Neural crest cell (in vitro differentiated cells): Measurements from ENCODE around the gene METAP2. TPM values are rescaled to one million over a fixed set of nuclear protein-coding genes. Genes with fewer than 3 reads are reported as not detected.

Experiments
- DNase-seq: peaks from one replicate; pipeline ENCODE4 v3.0.0; 2021; ENCODE audit warnings: low read depth, mixed read lengths, low spot score
- H3K27ac Mint-ChIP-seq: one replicate; pipeline ENCODE4 v1.8.0; 2021; ENCODE audit warnings: mild to moderate bottlenecking, mixed read lengths; ENCODE audit not compliant: unreplicated experiment
- H3K27me3 Mint-ChIP-seq: 2 replicates; pipeline ENCODE4 v1.8.0; 2021; ENCODE audit warnings: low read depth, mild to moderate bottlenecking, mixed read lengths
- H3K36me3 Mint-ChIP-seq: 2 replicates; pipeline ENCODE4 v1.8.0; 2021; ENCODE audit warnings: low read depth, mild to moderate bottlenecking, mixed read lengths
- H3K4me1 Mint-ChIP-seq: 2 replicates; pipeline ENCODE4 v1.8.0; 2021; ENCODE audit warnings: mixed read lengths
- H3K4me3 Mint-ChIP-seq: one replicate; pipeline ENCODE4 v1.8.0; 2021; ENCODE audit warnings: mild to moderate bottlenecking, mixed read lengths
- H3K9me3 Mint-ChIP-seq: 2 replicates; pipeline ENCODE4 v1.8.0; 2021; ENCODE audit warnings: mixed read lengths
- total RNA-seq: library from RNA; stranded (reverse); gene quantifications from 2 replicates; pipeline ENCODE4 v1.2.1, GENCODE V29; 2021
- TF ChIP-seq, protein P1 (sequence below): fragments of 200-600 bp; sonication (generic); conservative IDR thresholded peaks from 2 replicates; pipeline ENCODE4 v1.5.0; 2021; ENCODE audit warnings: antibody characterized with exemption, mild to moderate bottlenecking

The METAP2 gene
- total RNA-seq, 1 donor from 2014 or later, result 99.6 TPM

DNA sequence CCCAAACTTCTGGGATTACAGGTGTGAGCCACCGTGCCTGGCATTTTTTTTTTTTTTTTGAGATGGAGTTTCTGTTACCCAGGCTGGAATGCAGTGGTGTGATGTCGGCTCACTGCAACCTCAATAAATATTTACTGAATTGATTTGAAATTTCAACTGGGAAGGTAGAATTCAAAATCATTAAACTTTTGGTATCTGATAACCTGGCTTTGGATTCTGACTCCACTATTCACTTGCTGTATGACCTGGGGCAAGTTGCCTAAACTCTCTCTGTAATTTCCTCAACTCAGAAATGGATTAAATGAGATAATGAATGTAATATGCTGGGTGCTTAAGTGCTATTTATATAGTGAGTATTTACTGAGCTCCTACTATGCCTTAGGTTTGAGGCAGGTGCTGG, 8.7 kb upstream of the METAP2 start:
- no peaks in the 10 kb centered on the region for H3K9me3 Mint-ChIP-seq
- H3K27me3 Mint-ChIP-seq, result peaks cover 4% of the 10 kb centered on the region
- H3K4me1 Mint-ChIP-seq, result no peaks in the 10 kb centered on the region
- no peak overlapping the region for H3K4me3 Mint-ChIP-seq
- no peak overlapping the region for H3K27ac Mint-ChIP-seq
- no peaks in the 10 kb centered on the region for H3K36me3 Mint-ChIP-seq
- DNase-seq, result no peak
- TF ChIP-seq, protein P1, sequence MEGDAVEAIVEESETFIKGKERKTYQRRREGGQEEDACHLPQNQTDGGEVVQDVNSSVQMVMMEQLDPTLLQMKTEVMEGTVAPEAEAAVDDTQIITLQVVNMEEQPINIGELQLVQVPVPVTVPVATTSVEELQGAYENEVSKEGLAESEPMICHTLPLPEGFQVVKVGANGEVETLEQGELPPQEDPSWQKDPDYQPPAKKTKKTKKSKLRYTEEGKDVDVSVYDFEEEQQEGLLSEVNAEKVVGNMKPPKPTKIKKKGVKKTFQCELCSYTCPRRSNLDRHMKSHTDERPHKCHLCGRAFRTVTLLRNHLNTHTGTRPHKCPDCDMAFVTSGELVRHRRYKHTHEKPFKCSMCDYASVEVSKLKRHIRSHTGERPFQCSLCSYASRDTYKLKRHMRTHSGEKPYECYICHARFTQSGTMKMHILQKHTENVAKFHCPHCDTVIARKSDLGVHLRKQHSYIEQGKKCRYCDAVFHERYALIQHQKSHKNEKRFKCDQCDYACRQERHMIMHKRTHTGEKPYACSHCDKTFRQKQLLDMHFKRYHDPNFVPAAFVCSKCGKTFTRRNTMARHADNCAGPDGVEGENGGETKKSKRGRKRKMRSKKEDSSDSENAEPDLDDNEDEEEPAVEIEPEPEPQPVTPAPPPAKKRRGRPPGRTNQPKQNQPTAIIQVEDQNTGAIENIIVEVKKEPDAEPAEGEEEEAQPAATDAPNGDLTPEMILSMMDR, result no peak

DNA sequence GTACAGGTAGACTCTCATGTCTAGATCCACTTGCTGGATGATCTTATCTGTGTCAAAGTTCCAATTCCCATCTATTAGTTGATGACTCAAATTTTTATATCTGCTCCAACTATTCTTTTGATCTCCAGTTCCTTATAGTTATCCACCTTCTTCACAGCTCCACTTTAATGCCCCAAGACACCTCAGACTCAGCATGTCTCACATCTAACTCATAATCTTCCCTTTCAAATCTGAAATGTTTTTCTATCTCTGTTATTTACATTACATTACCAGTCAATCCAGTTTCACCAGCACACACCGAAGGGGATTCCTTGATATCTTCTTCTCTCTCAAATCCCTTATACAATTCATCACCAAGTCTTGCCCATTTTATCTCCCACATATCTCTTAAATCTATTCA, 3.7 kb upstream of the METAP2 start:
- DNase-seq, result no peak
- Mint-ChIP-seq H3K36me3 (no peaks in the 10 kb centered on the region), H3K27me3 (peaks cover 10% of the 10 kb centered on the region), H3K4me1 (peaks cover 14% of the 10 kb centered on the region), H3K4me3 (peak overlapping the region; percentile 1), H3K9me3 (no peaks in the 10 kb centered on the region), H3K27ac (no peak overlapping the region)
- TF ChIP-seq, protein P1, result no peak

DNA sequence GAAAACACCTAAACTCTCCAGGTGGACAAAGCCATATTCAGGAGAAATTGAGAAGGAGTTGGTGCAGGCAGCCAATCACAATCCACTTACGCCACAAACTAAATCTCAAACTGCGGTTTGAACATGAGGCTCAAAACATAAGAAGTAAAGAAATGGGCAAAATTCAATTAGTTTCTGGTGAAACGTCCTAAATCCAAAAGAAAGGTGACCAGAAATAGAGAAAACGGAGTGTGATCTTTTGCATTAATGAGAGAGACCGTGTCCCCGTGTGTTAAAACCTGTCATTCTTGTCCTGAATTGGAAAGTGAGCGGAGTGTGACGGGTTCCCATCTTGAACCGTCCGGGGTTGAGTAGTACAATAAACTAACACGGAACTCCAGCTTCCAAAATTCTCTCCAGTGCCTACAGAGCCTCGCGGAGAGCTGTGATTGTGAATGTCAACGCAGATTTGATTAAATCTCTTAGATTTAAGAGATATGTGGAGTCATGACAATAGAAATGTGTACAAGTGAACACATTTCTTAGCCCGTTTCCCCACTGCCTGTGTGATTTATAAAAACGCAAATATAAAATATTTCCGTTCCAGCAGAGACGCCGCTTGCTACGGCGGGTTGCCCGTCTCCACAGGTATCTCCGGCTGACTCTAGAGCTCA, 595 bp upstream of the METAP2 start:
- Mint-ChIP-seq H3K27me3 (peaks cover 8% of the 10 kb centered on the region), H3K4me3 (peak overlapping the region; percentile 98), H3K4me1 (peaks cover 22% of the 10 kb centered on the region), H3K27ac (peak overlapping the region; percentile 100), H3K9me3 (no peaks in the 10 kb centered on the region), H3K36me3 (peaks cover 7% of the 10 kb centered on the region)
- TF ChIP-seq, protein P1, result no peak
- DNase-seq, result no peak

DNA sequence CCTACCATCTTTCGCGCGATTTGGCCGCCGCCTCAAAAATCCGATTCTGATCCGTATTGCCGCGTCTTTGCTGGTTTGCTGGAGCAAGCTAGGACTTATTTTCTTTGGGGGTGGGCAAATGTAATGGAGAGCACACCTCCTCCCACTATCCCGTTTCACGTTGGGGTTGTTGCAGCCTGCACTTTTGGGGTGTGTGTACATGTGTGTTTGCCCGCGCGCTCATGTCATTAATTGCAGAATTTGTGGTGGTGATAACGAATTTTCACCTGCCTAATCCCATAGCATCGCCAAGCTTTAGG, 657 bp downstream of the METAP2 start:
- Mint-ChIP-seq H3K27me3 (peaks cover 8% of the 10 kb centered on the region), H3K4me3 (peak overlapping the region; percentile 98), H3K9me3 (no peaks in the 10 kb centered on the region), H3K36me3 (peaks cover 11% of the 10 kb centered on the region), H3K4me1 (peaks cover 29% of the 10 kb centered on the region), H3K27ac (peak overlapping the region; percentile 100)
- TF ChIP-seq, protein P1, result no peak
- no peak for DNase-seq

DNA sequence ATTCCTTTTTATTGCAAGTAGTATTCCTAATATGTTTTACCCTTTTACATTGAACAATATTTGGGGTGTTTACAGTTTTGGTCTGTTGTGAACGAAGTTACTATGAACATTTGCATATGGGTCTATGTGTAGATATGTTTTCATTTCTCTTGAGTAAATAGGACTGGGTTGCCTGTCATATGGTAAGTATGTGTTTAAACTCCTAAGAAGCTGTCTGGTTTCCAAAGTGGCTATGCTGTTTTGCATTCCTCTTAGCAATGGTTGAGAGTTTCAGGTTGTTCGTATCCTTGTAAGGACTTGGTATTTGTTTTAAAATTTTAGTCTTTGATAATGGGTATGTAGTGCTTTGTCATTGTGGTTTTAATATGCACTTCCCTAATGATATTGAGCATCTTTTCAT, 6.3 kb downstream of the METAP2 start:
- TF ChIP-seq, protein P1, result no peak
- no peak overlapping the region for H3K27ac Mint-ChIP-seq
- no peak for DNase-seq
- no peaks in the 10 kb centered on the region for H3K9me3 Mint-ChIP-seq
- peaks cover 26% of the 10 kb centered on the region for H3K4me1 Mint-ChIP-seq
- H3K27me3 Mint-ChIP-seq, result no peaks in the 10 kb centered on the region
- no peak overlapping the region for H3K4me3 Mint-ChIP-seq
- peaks cover 16% of the 10 kb centered on the region for H3K36me3 Mint-ChIP-seq

DNA sequence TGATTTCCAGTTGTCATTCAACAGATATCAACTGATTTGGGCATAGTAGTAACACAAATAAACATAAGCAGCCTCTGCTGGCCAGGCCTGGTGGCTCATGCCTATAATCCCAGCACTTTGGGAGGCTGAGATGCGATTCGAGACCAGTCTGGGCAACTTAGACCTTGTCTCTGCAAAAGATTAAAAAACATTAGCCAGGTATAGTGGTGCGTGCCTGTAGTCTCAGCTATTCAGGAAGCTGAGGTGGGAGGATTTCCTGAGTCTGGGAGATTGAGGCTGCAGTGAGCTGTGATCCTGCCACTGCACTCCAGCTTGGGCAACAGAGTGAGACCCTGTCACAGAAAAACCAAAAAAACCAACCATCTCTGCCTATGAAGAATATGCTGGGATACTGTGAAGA, 7.1 kb downstream of the METAP2 start:
- H3K4me3 Mint-ChIP-seq, result no peak overlapping the region
- H3K9me3 Mint-ChIP-seq, result no peaks in the 10 kb centered on the region
- no peak overlapping the region for H3K27ac Mint-ChIP-seq
- H3K36me3 Mint-ChIP-seq, result peaks cover 11% of the 10 kb centered on the region
- H3K27me3 Mint-ChIP-seq, result no peaks in the 10 kb centered on the region
- peaks cover 18% of the 10 kb centered on the region for H3K4me1 Mint-ChIP-seq
- TF ChIP-seq, protein P1, result no peak
- DNase-seq, result no peak
